Measurements from ENCODE around the gene KIF11. TPM values are rescaled to one million over a fixed set of nuclear protein-coding genes. Genes with fewer than 3 reads are reported as not detected.

The KIF11 gene
- total and polyA plus RNA-seq, 9 of the 15 experiments (the other 6 are each of a cell fraction or from before 2014, with no cell fraction given) = 11.3 to 54.4 (median 29.2) TPM

GRCh38 chr10:92699518-92700381, 106.8 kb downstream of the KIF11 start (continued):
- no peak for TF ChIP-seq ZNF354B (CRISPR knock-in tag; IDR thresholded peaks at IDR 0.05)
- no peak for TF ChIP-seq HLTF (IDR thresholded peaks at IDR 0.05)
- no peak for TF ChIP-seq COPS2 (conservative IDR thresholded peaks at IDR 0.05)
- TF ChIP-seq SP2 (IDR thresholded peaks at IDR 0.05; ENCODE audit: extremely low read depth, low read depth, low read length, poor library complexity, severe bottlenecking) = no peak
- no peak for TF ChIP-seq TARDBP (IDR thresholded peaks at IDR 0.05)
- peak in 1 of 3 experiments; percentile 4 for TF ChIP-seq YY1 (IDR thresholded peaks at IDR 0.05; ENCODE audit: borderline replicate concordance in 1 of 3, control insufficient read depth in 1 of 3, extremely low read depth in 1 of 3, insufficient read depth in 3 of 3, insufficient read length in 1 of 3, insufficient replicate concordance in 2 of 3, low read depth in 1 of 3, low read length in 2 of 3)
- TF ChIP-seq HDAC6 (IDR thresholded peaks at IDR 0.05; ENCODE audit: low read depth, low read length) = no peak
- no peak for TF ChIP-seq GTF2A2 (tag; IDR thresholded peaks at IDR 0.05)
- no peak for TF ChIP-seq ZNF785 (CRISPR knock-in tag; IDR thresholded peaks at IDR 0.05)
- TF ChIP-seq ZNF717 (CRISPR knock-in tag; IDR thresholded peaks at IDR 0.05) = no peak
- no peak for TF ChIP-seq TAF7 (tag; IDR thresholded peaks at IDR 0.05)
- no peak for TF ChIP-seq CBX3 (IDR thresholded peaks at IDR 0.05; ENCODE audit: borderline replicate concordance in 1 of 2, low read length in 2 of 2)
- no peak for TF ChIP-seq BCOR (IDR thresholded peaks at IDR 0.05)
- no peak for TF ChIP-seq PHF20 (IDR thresholded peaks at IDR 0.05; ENCODE audit: partially characterized antibody)
- no peak for TF ChIP-seq RB1 (IDR thresholded peaks at IDR 0.05; ENCODE audit: low read depth)
- no peak for TF ChIP-seq E2F4 (CRISPR knock-in tag; IDR thresholded peaks at IDR 0.05; ENCODE audit: low read depth)
- TF ChIP-seq RBBP5 (IDR thresholded peaks at IDR 0.05; ENCODE audit: borderline replicate concordance, insufficient read depth, low read length, poor library complexity, severe bottlenecking) = peak; percentile 74
- peak; percentile 55; the same call in 1 of the 2 replicates for TF ChIP-seq ZNF592 (IDR thresholded peaks at IDR 0.05)
- TF ChIP-seq HDAC2 (IDR thresholded peaks at IDR 0.05) = no peak
- TF ChIP-seq SMARCB1 (IDR thresholded peaks at IDR 0.05; ENCODE audit: insufficient read length, low read depth) = no peak
- 0 out of 2 replicates have a peak, but pooled peaks have one; percentile 43 for TF ChIP-seq SMAD4 (CRISPR knock-in tag; conservative IDR thresholded peaks at IDR 0.05)
- no peak for TF ChIP-seq ZNF140 (CRISPR knock-in tag; IDR thresholded peaks at IDR 0.05)

All from K562 (cell line).